T-helper 9 cell (primary cell): ENCODE measurements around the gene MTR.
"Not testable (repeated sequence)": the region's sequence is repeated elsewhere in the genome, so short reads cannot be mapped to it uniquely, and the experiment has no call there.

Source experiments
- DNase-seq: peaks from one replicate; pipeline ENCODE4 v3.0.0-alpha.2; 2020

The MTR gene

DNA sequence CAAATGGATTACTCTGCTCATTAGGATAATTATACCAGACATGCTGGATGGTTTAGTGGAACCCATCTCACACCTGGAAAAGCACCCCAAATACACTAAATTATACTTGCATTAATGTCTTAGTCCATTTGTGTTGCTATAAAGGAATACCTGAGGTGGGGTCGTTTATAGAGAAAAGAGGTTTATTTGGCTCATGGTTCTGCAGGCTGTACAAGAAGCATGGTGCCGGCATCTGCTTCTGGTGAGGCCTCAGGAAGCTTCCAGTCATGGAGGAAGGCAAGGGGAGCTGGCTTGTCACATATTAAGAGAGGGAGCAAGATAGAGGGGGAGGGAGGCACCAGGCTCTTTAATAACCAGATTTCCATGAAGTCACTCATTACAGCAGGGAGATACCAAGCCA, 113.6 kb downstream of the MTR start:
- DNase-seq: no peak

DNA sequence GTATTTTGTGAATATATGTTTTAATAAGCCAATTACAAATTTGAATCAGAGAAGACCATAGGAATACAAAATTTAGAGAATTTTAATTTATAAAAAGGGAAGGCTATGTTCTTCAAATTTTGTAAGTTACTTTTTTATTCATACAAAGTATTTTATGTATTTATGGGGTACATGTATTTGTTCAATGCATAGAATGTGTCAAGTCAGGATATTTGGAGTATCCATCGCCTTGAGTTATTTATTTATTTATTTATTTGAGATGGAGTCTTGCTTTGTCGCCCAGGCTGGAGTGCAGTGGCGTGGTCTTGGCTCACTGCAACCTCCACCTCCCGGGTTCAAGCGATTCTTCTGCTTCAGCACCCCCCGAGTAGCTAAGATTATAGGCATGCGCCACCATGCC, 116.0 kb downstream of the MTR start:
- not testable (repeated sequence) for DNase-seq

GRCh38 chr1:236913371-236914037, 118.4 kb downstream of the MTR start:
- DNase-seq: no peak

DNA sequence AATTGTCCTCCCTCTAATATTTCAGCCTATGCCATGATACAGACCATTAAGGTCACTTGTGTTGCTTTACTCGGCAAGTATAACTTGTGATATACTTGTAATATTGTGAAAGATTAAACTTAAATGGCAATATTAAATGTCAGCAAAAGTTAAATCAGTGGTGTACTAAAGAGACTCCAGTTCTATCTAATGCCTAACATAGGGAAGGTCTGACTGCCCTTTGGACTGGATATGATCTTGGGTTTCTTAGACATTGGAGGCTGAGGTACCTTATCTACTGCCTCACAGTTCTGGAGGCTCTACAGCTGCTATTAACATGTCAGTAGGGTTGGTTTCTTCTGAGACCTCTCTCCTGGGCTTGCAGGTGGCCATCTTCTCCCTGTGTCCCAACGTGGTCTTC, 119.3 kb downstream of the MTR start:
- DNase-seq: no peak

GRCh38 chr1:236916131-236916800, 121.2 kb downstream of the MTR start:
- no peak for DNase-seq

DNA sequence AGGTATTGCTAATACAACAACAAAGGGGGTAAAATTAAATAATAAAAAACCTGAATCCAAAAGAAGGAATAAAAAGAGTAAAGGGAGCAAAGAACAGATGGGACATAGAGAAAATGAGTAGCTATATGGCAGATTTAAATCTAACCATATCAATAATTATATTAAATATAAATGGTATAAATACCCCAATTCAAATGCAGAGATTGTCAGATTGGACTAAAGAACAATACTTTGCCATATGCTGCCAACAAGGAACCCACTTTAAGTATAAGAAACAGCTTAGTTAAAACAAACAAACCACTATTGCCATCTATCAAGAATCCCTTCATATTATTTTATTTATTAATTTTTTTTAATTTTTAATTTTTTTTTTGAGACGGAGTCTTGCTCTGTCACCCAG, 122.4 kb downstream of the MTR start:
- no peak for DNase-seq

DNA sequence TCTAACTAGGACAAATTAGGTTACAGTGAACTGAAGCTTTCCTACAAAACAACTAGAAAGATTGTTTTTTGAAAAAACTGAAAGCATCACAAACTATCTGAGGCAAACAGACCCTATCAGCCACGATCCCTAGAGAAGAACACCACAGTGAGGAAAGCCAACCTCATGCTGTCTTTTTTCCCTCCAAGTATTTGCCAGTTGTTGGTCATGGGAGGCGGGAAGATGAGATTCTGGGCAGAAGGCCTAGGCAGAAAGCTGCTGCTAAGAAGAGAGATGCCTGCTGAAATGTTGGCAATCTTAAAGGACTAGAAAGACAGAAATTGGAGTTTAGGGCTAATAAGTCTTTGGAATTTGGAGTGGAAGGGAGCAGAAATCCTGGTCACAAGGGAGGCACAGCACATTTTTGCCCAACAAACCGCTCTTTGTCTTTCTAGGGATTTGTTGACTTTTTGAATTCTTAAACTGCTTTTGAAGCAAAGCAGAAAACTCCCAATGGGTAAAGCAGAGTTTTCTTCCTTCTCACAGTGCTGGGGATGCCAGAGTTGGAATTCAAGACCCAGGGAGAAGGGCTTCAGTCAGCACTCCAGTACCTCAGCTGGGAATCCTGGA, 125.3 kb downstream of the MTR start:
- no peak for DNase-seq

DNA sequence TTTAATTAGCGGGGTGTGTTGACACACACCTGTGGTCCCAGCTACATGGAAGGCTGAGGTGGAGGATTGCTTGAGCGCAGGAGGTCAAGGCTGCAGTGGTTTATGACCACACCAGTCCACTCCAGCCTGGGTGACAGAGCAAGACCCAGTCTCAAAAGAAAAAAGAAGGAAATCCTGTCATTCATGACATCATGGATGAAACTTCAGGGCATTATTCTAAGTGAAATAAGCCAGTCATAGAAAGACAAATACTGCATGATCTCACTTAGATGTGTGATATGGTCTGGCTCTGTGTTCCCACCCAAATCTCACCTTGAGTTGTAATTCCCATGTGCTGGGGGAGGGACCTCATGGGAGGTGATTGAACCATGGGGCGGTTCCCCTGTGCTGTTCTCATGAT, 126.5 kb downstream of the MTR start:
- no peak for DNase-seq

DNA sequence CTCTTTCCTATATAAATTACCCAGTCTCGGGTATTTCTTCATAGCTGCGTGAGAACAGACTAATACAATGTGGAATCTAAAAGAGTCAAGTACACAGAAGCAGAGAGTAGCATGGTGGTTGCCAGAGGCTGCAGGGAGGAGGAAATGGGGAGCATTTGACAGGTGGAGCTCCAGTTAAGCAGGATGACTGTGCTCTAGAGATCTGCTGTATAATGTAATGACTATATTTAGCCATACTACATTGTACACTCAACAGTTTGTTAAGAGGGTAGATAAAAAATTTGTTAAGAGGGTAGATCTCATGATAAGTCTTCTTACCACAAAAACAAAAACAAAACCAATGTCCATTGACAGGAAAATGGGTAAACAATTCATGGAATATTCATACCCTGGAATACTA, 127.1 kb downstream of the MTR start:
- DNase-seq: no peak

DNA sequence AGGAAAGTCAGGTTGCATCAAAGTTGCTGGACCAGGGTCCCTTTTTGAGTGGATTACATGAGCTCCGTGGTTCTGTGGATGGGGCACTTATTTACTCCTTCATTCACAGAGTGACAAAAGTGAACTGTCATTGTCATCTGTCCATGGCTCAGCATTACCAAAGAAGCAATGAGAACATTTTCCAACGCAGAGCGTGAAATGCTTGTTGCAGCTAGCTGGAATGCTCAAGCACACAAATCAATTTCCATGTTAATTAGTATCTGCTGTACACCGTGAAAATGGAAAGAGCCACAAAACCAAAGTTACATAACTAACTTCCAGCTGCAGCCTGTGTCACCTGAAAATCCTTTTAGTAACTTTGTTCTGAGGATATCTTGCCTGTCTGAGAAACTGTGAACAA, 130.3 kb downstream of the MTR start:
- DNase-seq: no peak

GRCh38 chr1:236930503-236930902, 135.4 kb downstream of the MTR start:
- no peak for DNase-seq

- DNase-seq: no peak
Observed at GRCh38 chr1:236938760-236939159, 143.7 kb downstream of the MTR start.

- no peak for DNase-seq
Observed at GRCh38 chr1:236942431-236942830, 147.3 kb downstream of the MTR start.

GRCh38 chr1:236944556-236944955, 149.5 kb downstream of the MTR start:
- no peak for DNase-seq

- no peak for DNase-seq
Observed at GRCh38 chr1:236945002-236945401, 149.9 kb downstream of the MTR start.

DNA sequence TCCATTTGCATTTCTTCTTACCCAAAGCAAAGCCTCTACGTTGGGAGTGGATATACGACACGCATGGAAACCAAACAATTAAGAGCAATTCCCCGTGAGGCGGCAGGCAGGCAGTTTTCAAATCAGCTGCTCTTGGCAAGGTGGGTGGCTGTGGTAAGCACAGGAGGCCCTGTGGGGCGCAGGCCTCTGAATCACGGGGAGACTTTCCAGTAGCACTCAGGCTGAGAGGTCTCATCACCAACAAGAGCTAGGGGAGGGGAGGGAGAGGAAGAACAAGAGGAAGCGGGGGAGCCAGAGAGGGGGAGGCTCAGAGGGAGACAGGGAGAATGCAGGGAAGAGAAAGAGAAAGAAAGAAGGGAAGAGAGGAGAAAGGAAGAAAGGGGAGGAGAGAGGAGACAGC, 152.7 kb downstream of the MTR start:
- DNase-seq: no peak

DNA sequence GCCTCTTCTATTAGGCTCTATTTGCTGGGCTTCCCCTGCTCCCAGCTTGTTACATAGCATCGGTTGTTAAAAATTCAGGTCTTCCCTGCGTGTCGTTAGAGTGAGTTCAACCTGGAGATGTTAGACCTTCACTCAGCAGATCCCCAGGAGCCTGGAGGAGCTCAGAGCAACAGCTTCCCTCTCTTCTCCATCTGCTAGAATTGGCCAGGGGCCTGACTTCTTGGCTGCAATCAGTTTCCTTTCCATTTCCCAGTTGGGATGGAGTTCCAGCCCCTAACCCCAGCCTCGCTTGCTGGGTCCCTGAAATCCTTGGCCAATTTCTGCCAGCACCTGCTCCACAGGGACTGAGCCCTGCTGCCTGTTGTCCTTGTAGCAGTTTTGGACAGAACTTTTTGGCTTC, 153.3 kb downstream of the MTR start:
- DNase-seq: no peak

DNA sequence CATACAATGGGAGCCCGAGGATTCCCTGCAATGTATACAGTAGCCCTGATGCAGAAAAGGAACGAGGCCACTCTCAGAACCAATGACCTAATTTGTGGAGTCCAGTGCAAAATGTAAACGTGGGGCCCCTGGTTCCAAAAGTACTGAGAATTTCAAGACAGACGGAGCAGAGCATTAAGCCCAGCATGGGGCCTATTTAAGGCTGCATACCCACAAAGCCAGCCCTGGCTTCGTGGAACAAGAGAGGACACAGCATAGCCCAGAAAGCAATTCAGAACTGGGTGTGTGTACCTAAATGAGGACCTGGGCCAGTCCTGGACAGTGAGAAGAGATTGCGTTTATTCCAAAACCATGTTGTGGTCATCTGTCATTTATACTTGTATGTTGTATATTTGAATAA, 153.9 kb downstream of the MTR start:
- DNase-seq: no peak

GRCh38 chr1:236950365-236950764, 155.3 kb downstream of the MTR start:
- no peak for DNase-seq

DNA sequence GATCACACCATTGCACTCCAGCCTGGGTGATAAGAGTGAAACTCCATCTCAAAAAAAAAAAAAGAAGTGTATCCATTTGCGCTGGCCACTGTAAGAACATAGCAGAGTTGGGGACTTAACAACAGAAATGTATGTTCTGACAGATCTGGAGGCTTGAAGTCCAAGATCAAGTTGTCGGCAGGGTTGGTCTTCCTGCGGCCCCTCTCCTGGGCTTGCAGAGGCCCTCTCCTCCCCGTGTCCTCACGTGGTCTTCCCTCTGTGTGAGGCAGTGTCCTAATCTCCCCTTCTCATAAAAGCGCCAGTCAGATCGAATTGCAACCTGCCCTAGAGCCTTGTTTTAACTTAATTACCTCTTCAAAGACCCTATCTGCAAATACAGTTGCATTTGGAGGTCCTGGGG, 156.6 kb downstream of the MTR start:
- no peak for DNase-seq

DNA sequence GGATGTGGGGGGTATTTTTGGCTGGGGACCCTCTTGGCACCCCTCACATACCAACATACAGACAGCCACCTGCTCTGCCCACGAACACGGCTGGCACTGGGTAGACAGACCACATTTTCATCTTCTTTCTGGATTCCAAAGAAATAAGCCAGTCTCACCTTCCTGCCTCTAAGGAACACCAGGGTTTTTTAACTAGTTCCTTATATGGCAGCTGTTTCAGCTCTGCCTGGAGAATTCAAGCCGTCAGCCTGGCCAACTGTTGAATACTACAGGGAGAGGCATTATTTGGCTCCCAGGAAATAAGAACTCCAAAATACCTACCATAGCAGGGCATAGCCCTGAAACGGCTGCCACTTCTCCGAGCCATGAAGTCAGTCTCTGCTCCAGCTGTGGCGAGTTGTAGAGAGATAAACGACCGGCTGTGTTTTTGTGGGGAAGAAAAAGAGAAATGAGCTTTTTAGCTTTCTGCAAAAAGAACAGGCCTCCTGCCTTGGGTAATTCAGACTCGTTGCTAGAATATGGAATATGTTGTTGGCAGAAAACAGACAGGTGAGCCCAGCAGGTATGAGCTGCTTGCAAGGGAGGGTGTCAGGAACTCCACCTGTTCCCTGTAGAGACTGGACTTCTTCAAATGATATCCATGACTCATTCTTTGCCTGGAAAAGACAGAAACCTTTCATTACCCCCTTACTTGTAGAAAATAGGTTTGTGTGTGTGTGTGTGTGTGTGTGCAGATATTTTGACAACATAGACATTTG, 157.3 kb downstream of the MTR start:
- DNase-seq: no peak

DNA sequence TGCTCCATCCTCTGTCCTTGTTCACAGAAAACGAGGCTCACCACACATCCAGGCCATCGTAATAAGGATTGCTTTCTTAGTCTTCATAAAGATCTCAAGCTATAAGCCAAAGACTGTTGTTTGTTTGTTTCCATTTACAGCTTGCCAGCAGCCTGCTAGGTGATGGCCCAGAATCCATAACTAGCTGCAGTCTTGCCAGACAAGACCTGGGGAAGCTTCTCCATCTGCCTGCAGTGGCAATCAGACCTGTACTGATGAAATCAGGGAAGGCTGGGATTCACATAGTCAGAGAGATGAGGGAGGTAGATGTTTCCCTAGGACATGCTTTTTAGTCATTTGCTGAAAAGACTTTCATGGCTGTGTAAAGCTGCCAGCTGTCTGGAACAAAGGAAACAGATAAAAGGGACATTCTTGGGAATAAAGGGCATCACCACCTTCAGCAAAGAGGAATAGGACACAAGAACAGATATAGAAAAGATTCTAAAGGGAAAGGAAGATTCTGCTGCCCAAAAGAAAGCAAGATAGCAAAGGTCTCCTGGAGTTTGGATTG, 158.1 kb downstream of the MTR start:
- no peak for DNase-seq
